Suprapubic skin (tissue), 4 donors: Measurements from ENCODE around the gene KNDC1. TPM values are rescaled to one million over a fixed set of nuclear protein-coding genes. Genes with fewer than 3 reads are reported as not detected.

Source experiments
- DNase-seq, 2 donors: peaks; one replicate each; pipeline ENCODE4 v3.0.0-alpha.2; 2019; ENCODE audit warnings: low spot score in 2 of 2
- H3K27ac ChIP-seq: fragments of 200-600 bp; sonication (generic); one replicate; pipeline ENCODE4 v1.5.1; 2019
- H3K27me3 ChIP-seq: fragments of 200-600 bp; sonication (generic); one replicate; pipeline ENCODE4 v1.5.1; 2019
- H3K36me3 ChIP-seq: fragments of 200-600 bp; sonication (generic); one replicate; pipeline ENCODE4 v1.5.1; 2019
- H3K4me1 ChIP-seq: fragments of 200-600 bp; sonication (generic); one replicate; pipeline ENCODE4 v1.5.1; 2019
- H3K4me3 ChIP-seq: fragments of 200-600 bp; sonication (generic); one replicate; pipeline ENCODE4 v1.5.1; 2019; ENCODE audit warnings: mild to moderate bottlenecking
- H3K9me3 ChIP-seq: fragments of 200-600 bp; sonication (generic); one replicate; pipeline ENCODE4 v1.5.1; 2019
- CTCF ChIP-seq, 2 donors: fragments of 200-600 bp in 1 of 2; fragments of 450-650 bp in 1 of 2; sonication (generic) in 1 of 2; IDR thresholded peaks; one replicate each; pipeline ENCODE4 v1.5.1; 2016 to 2019; ENCODE audit warnings: antibody characterized with exemption in 2 of 2, mild to moderate bottlenecking in 1 of 2, moderate library complexity in 1 of 2
- EP300 ChIP-seq: sonication (generic); formaldehyde crosslinking; IDR thresholded peaks from one replicate; pipeline ENCODE4 v1.6.1; 2017; ENCODE audit warnings: antibody characterized with exemption
- POLR2A ChIP-seq, 2 donors: fragments of 450-650 bp; IDR thresholded peaks; one replicate each; pipeline ENCODE4 v1.6.1; 2017; ENCODE audit warnings: antibody characterized with exemption in 2 of 2, mild to moderate bottlenecking in 2 of 2, moderate library complexity in 2 of 2
- POLR2AphosphoS5 ChIP-seq, 3 donors: sonication (generic); formaldehyde crosslinking; IDR thresholded peaks; one replicate each; pipeline ENCODE4 v1.6.1; 2017; ENCODE audit warnings: antibody characterized with exemption in 3 of 3
- WGBS: methylation state at CpG from one replicate; pipeline ENCODE4 v1.1.5; 2018; 5-methylcytosine and 5-hydroxymethylcytosine counted together
- total RNA-seq, 4 donors: library from RNA; depleted of rRNA; stranded (reverse); fragments of >200 nt; gene quantifications; one replicate each; pipeline ENCODE4 v1.1.0, GENCODE V29; 2016

Gene KNDC1
- total RNA-seq, 4 donors from 2014 or later = 0.08 to 2.5 (median 0.58) TPM

GRCh38 chr10:133242611-133243356, 82.8 kb downstream of the KNDC1 start:
- H3K4me1 ChIP-seq = peaks cover 14% of the 10 kb centered on the region
- no peak for TF ChIP-seq EP300
- TF ChIP-seq POLR2AphosphoS5 (IDR thresholded peaks at IDR 0.05) = no peak
- no peak for TF ChIP-seq POLR2A (IDR thresholded peaks at IDR 0.05)
- no peak for TF ChIP-seq CTCF (IDR thresholded peaks at IDR 0.05)
- H3K36me3 ChIP-seq = no peaks in the 10 kb centered on the region
- WGBS = 59% methylated on average over 27 of the region's 27 CpGs
- no peaks in the 10 kb centered on the region for H3K9me3 ChIP-seq
- H3K27me3 ChIP-seq = peaks cover 98% of the 10 kb centered on the region
- DNase-seq = no peak
- H3K4me3 ChIP-seq = no peak overlapping the region
- H3K27ac ChIP-seq = no peak overlapping the region

GRCh38 chr10:133243593-133243992, 83.6 kb downstream of the KNDC1 start:
- peaks cover 98% of the 10 kb centered on the region for H3K27me3 ChIP-seq
- no peak overlapping the region for H3K4me3 ChIP-seq

GRCh38 chr10:133245439-133246235, 85.6 kb downstream of the KNDC1 start:
- DNase-seq = no peak
- Histone ChIP-seq H3K9me3 (no peaks in the 10 kb centered on the region), H3K4me1 (peaks cover 9% of the 10 kb centered on the region), H3K27me3 (peaks cover 91% of the 10 kb centered on the region), H3K4me3 (no peak overlapping the region), H3K27ac (no peak overlapping the region), H3K36me3 (no peaks in the 10 kb centered on the region)
- TF ChIP-seq POLR2A (IDR thresholded peaks at IDR 0.05) = no peak
- TF ChIP-seq EP300 = no peak
- TF ChIP-seq POLR2AphosphoS5 (IDR thresholded peaks at IDR 0.05) = no peak
- no peak for TF ChIP-seq CTCF (IDR thresholded peaks at IDR 0.05)
- 80% methylated on average over 2 of the region's 33 CpGs for WGBS

More at GRCh38 chr10:133243593-133243992, 83.6 kb downstream of the KNDC1 start:
- TF ChIP-seq CTCF (IDR thresholded peaks at IDR 0.05) (no peak), POLR2A (IDR thresholded peaks at IDR 0.05) (no peak), POLR2AphosphoS5 (IDR thresholded peaks at IDR 0.05) (no peak), EP300 (no peak)
- no peaks in the 10 kb centered on the region for H3K36me3 ChIP-seq
- no peaks in the 10 kb centered on the region for H3K9me3 ChIP-seq
- H3K4me1 ChIP-seq = peaks cover 9% of the 10 kb centered on the region
- DNase-seq = no peak
- 47% methylated on average over 10 of the region's 14 CpGs for WGBS
- H3K27ac ChIP-seq = no peak overlapping the region

- WGBS = 46% methylated on average over 8 of the region's 12 CpGs
- no peak for DNase-seq
- H3K9me3 ChIP-seq = no peaks in the 10 kb centered on the region
- peaks cover 5% of the 10 kb centered on the region for H3K4me1 ChIP-seq
- H3K36me3 ChIP-seq = no peaks in the 10 kb centered on the region
- H3K27ac ChIP-seq = no peak overlapping the region
- TF ChIP-seq EP300 (no peak), POLR2AphosphoS5 (IDR thresholded peaks at IDR 0.05) (no peak), CTCF (IDR thresholded peaks at IDR 0.05) (no peak), POLR2A (IDR thresholded peaks at IDR 0.05) (no peak)
- no peak overlapping the region for H3K4me3 ChIP-seq
- H3K27me3 ChIP-seq = peaks cover 89% of the 10 kb centered on the region
Measured at GRCh38 chr10:133246236-133246626, 86.2 kb downstream of the KNDC1 start.
